Activated T-cell treated with anti-CD3 and anti-CD28 coated beads for 48 hours (primary cell): ENCODE measurements around the gene S1PR3.

Source experiments
- DNase-seq: peaks from one replicate; pipeline ENCODE4 v3.0.0-alpha.2; 2020; ENCODE audit warnings: low read depth

S1PR3 gene

DNA sequence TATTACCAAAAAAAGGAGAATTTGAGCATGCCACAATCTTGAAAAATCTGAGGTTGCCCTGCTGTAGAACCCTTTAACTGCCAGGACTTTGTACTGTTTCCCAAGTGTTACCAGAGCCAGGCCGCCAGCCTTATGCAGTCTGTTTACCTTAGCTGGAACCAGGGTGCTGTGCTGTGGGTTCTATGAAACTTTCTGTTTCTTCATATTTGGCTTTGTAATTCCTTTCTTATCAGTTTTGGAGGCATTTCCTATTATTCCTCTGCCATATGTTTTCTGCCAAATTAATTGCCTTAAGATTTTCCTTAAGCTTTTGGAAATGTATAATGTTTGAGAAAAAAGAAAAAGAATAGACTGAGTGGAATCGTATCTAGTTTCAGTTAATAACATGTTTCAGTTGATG lies 2.1 kb downstream of the S1PR3 start:
- no peak for DNase-seq

DNA sequence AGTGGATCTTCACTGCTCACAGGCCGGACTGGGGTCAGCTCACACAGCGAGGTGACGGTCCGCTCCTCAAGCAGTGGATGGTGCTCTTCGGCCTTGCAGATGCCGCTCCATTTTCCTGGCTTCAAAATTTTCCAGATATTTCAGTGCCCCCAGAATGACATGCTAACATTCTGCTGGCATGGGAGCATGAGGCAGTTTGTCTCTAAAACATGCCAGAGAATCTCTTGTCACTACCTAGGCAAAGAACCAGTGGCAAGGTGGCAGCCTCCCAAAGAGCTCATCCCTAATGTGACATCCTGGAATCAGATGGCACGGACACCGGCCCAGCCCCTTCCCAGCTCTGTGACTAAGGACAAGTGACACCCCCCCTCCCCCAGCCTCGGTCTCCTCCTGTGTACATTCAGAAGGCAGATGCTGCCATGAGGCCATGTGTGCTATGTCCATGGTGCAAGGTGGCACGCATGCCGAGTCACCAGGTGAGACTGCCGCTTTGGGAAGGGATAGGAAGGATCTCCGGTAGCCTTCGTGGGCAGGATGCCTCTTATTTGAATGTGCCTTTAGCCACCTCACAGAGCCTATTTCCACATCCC lies 2.7 kb downstream of the S1PR3 start:
- no peak for DNase-seq

DNA sequence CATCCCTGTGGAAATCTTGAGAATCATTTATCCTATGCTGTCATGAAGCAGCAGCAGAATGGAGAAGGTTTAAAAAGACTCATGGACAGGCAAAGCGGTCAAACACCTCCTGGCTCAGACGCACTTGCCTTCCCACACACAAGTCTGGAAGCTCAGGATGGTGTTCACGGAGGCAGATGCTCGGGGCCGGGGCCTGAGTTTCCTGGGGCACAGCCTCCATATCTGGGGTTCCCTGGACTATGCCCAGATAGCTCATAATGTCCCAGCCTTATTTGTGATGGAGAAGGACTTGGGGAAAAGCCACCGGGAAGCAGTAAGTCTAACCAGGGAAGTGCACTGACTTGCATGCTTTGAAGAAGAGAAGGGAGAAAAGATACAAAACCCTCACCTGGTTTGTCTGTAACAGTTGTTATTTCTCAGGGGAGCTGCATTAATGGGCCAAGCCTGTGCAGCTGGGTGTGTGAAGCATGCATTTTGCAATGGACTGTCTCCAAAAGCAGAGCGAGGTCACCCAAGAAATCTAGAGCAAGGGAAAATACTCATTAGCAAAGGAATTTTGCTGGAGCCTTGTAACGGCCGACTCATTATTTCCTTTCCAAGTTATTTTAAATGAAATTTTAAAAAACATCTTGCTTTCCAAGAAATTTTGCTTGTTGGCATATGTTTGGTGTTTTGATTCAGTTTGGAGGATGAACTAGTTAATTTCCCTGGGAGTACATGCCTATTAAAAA lies 3.4 kb downstream of the S1PR3 start:
- DNase-seq, result no peak

DNA sequence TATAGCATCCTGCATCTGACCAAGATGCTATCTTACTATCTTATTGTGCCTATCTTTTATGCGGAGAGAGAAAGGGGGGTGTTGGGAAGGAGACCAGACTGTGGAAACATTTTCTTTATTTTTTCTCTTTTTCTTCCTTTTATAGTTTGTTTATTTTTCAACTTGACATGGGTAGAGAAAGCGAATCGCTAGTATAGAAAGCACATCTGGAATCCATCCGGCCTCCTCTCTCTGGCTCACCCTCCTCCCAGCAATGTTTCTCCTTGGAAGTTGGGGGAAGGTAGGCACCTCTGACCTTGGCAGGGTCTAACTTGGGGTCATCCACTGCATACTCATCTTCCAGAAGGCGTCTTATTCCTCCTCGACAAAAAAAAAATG lies 3.9 kb downstream of the S1PR3 start:
- no peak for DNase-seq

DNA sequence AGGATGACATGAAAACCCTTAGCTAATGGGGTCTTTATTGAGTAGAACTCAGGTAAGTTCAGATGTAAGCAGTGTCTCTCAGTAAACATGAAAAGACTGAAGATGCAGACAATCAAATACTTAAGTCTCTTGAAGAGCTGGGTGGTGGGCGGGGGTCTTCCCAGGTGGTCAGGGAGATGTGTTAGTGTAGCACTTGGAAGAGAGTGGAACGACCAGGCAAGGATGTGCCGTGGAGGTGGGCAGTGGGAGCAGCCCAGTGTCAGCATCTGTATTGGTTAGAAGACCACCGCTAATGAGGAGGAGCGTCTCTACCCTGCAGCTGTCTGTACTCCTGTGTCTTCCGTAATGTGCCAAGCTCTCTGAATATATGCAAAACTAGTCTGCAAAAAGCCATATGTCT lies 4.4 kb downstream of the S1PR3 start:
- no peak for DNase-seq

DNA sequence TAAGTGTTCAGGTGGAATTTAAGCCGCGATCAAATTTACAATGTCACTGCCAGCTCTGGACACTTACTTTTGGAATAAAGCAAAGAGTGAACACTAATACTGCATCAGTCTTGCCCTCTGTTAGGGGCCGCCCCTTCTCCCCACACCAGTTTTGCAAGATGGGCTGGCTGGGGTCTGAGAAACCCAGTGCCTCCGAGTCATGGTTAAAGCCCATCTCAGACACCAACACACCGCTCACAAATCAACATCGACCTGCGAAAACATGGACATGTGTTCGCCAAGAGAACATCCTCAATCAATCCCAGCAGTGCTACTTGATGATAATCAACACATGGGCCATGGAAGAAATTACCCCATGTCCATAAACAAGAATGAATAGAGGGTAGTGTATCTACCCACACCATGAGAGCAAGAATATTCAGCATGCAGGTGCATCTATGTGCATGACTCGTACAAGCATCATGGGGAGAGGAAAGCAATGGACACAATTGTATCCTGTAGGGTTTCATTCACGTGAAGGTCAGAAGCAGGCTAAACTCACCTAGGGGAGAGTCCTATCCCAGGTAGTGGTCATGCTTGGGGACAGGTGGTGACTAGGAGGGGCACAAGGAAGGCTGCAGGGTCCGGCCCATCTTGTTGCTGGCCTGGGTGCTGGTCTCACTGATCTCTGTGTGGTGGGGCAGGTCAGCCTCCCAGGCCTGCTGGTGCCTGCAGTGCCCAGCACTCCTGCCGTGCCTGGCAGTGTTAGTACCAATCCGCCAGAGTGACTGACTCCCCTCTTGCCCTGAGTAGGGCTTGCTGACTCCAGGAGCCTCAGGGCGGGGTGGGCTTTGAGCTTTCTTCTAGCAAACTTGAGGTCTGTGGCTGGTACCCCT lies 5.0 kb downstream of the S1PR3 start:
- no peak for DNase-seq

DNA sequence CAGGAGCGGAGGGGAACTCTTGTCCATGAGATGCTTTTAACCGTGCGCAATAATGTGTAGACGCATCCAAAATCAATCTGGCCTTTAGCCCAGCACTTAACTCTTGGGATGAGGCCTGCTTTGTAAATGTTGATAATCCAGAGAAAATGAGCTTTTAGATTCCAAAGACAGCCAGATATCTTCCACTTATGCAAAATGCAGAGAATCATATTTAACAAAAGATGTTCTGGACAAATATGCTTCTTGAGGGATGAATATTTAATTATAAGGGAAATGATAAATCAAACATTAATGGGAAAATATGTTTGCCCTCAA lies 5.6 kb downstream of the S1PR3 start:
- no peak for DNase-seq

DNA sequence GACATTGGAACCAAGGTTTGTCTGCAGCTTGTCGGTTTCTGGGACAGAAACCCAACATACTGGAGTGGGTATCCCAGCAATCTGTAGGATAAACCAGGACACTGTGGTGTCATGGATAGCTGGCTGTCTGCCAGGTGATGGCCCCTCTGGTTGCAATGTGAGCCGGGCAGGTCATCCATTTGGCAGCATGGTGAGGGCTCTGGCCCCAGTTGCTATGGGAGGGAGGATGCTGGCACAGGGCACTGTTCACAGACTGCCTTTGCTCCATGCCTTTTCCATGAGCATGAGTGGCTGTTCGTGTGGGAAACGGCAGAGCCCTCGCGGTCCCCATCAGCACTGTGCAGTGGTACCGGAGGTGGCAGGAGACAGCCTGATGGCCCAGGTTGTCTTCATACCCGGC lies 6.4 kb downstream of the S1PR3 start:
- DNase-seq, result no peak

DNA sequence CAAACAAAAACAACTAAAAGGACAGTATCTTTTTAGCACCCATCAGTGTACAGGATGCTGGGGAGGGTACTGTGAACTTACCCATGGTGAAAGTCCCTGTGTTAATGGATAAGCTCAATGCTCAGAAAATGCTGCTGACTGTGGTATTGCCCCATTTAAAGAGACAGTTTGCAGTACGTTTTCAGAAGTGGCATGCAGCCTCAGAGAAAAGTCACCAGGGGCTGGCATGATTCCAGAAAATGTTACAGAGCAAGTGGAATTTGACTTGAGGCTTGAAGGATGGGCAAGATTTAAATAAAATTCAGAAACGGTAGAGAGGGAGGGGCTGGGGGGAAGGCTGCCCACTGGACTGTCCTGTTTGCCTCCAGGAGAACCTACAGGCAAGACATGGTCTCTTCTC lies 7.2 kb downstream of the S1PR3 start:
- no peak for DNase-seq

DNA sequence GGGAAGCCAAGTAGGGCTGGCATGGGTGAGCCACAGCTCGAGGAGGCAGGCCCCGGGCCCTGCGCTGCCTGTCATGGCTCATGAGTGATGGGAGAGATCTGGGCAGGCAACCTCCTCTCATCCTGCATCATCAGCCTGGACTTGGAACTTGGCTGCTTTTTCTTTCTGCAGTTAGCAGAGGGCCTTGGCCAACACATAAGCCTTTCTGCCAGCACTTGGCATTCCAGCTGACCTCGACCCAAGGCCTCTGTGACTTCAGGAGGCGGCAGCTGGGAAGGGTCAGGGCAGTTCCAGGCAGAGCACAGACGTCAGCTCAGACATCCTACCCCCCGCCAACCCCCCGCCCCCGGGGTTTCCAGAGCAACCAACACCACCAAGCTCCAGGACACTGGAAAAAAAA lies 7.6 kb downstream of the S1PR3 start:
- no peak for DNase-seq

DNA sequence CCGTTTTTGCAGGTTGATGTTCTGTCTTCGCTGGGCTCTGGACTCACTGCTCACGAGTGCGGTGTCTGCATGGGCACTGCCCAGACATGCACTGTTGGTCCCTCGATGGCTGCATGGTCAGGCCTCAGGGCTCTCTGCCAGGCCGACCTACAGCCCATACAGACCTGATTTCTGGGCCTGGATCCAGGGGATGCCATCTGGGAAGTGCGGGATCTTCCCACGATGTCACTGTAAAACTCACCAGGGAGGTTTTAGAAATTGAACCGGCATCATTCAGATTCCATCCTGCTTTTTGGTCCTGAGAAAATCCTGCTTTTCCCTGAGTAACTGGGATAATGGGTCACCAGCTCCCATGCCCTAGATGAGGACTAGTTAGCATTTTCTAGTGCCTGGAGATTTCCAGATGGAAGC lies 9.1 kb downstream of the S1PR3 start:
- DNase-seq, result no peak

DNA sequence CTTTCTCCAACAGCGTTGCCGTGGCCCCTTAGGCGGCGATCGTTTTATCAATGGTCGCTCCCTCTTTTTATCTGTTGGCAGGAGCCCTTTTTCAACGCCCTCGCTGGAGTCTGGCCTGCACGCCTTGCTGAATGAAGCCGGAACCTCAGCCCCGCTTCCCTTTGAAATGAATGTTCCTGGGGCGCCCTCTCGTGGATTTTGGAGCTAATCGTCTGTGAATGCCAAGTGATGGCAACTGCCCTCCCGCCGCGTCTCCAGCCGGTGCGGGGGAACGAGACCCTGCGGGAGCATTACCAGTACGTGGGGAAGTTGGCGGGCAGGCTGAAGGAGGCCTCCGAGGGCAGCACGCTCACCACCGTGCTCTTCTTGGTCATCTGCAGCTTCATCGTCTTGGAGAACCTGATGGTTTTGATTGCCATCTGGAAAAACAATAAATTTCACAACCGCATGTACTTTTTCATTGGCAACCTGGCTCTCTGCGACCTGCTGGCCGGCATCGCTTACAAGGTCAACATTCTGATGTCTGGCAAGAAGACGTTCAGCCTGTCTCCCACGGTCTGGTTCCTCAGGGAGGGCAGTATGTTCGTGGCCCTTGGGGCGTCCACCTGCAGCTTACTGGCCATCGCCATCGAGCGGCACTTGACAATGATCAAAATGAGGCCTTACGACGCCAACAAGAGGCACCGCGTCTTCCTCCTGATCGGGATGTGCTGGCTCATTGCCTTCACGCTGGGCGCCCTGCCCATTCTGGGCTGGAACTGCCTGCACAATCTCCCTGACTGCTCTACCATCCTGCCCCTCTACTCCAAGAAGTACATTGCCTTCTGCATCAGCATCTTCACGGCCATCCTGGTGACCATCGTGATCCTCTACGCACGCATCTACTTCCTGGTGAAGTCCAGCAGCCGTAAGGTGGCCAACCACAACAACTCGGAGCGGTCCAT lies 10.0 kb downstream of the S1PR3 start:
- peak; percentile 75 for DNase-seq

DNA sequence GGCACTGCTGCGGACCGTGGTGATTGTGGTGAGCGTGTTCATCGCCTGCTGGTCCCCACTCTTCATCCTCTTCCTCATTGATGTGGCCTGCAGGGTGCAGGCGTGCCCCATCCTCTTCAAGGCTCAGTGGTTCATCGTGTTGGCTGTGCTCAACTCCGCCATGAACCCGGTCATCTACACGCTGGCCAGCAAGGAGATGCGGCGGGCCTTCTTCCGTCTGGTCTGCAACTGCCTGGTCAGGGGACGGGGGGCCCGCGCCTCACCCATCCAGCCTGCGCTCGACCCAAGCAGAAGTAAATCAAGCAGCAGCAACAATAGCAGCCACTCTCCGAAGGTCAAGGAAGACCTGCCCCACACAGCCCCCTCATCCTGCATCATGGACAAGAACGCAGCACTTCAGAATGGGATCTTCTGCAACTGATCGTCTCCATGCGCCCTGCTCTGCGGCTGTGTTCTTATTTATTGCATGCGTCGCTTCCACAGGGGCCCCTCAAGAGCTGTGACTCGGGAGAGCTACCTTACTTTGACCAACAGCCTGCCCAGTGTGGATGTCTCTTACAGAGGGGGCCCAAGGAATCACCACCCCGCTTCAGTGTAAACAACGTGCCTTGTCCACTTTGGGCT lies 10.8 kb downstream of the S1PR3 start:
- no peak for DNase-seq

DNA sequence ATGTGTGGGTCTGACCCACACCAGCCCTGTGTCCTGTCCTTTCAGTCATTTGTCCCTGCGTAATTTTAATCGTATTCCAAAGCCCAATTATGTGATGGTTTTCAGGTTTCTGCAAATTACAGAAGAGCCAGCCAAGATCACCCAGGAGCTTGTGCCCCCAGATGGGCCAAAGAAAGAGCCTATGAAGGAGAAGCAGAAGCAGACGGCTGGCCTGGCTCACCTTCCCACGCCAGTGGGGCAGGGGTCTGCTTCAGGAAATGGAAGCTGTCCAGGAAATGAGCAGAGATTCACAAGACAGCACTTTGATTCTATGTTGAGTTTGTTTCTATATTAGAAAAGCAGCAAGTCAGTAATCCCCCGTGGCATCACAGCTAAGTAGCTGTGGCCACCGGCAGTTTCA lies 11.7 kb downstream of the S1PR3 start:
- no peak for DNase-seq

DNA sequence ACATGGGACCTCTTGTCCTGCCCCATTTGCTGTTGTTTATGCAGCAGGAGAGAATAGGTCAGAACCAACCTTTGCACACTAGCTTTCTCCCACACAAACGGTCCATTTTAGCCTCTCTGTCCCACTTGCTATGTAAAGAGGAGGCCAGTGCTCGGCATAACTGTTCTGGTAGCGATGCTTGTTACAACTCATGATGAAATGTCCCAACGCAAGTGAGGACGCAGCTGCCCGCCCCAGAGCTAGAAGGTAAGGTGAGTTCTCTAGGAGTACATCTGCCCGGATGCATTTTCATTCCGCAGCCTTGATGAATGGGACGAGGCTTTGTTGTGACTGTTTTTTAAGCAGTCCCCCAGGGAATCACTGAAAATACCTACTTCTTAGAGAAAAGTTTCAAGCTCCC lies 14.1 kb downstream of the S1PR3 start:
- no peak for DNase-seq

DNA sequence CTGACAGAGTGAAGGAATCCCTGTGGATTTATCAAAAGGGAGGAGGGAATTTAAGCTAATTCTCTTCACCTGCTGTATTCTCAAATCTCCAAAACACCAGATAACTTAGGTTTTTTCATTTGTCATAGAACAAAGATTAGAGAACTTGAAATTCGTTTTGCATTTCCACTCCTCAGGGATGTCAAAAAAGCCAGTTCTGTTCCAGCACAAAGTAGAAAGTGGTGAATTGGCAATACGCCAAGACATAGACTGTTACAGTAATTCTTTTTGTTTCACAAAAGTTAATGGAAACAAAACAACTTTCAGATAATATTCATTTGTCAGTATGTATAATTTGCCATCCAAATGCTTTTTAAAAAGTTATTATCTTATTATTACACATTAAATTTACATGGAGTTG lies 15.0 kb downstream of the S1PR3 start:
- no peak for DNase-seq

DNA sequence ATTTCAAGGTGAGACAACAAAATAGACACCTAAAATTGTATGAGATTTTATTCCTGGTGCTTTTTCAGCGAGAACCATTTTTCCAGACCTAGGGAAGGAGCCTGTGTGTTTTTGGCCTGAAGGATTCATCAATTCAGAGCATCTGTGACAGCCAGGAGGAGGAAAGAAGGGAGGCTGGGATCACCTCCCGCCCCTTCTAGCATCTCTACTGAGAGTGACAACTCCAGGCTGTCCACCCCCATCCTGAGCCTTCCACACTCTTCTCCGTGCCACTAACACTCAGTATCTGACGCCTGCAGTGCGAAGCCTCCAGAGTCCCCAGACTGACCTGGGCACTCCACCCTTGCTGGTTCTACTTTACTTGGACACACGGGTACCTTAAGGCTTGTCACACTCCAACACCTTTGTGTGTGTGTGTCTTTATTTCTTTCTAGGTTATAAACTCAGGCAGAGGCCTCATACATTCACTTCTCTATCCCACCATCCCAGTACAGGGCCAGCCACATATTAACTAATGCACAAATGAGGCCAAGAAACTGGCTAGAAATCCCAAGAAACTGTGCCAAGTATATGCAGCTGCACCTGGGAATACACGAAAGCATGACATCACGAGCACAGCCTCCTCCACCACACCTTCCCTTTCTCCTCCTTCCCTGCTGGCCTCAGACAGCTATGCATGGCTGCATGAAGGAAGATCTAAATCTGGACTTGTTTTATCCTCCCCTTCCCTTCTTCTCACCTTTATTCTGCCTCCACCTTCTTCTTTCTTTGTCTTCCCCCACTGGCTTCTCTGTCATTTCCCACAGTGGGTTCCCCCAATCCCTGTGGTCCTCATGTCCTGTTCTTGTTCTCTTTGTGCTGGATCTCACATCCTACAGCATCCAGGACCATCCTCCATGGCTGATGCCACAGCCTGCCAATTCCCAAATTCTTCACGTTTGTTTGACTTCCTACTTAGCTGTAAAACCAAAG lies 16.0 kb downstream of the S1PR3 start:
- no peak for DNase-seq

DNA sequence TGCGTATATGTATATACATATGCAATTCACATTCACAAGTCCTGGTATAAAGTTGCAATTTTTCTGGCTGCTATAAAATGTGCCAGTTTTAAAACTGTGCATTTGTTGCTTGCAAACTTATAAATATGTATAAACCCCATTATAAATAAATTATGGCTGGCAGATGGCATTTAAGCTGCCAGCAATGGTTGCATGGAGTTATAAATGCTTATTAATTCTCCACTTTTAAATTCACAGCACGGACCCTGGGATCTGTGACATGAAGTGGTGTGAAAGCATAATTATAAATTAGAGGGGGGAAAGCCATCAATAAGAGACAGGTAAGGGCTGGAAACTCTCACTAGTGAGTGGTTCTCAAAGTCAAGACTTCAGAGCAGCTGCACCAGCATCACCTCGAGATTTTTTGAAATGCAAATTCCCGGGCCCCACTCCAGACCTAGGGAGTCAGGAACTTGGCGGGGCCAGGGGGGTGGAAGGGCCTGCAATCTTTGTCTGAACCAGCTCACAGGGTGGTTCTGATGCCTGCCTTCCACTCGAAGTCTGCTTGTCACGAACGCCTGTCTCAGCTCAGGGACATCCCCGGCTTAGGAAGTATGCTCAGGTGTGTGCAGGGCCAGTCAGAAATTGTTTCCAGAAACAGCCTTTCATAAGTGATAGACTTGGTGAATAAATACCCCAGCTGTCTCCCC lies 16.9 kb downstream of the S1PR3 start:
- DNase-seq, result no peak

DNA sequence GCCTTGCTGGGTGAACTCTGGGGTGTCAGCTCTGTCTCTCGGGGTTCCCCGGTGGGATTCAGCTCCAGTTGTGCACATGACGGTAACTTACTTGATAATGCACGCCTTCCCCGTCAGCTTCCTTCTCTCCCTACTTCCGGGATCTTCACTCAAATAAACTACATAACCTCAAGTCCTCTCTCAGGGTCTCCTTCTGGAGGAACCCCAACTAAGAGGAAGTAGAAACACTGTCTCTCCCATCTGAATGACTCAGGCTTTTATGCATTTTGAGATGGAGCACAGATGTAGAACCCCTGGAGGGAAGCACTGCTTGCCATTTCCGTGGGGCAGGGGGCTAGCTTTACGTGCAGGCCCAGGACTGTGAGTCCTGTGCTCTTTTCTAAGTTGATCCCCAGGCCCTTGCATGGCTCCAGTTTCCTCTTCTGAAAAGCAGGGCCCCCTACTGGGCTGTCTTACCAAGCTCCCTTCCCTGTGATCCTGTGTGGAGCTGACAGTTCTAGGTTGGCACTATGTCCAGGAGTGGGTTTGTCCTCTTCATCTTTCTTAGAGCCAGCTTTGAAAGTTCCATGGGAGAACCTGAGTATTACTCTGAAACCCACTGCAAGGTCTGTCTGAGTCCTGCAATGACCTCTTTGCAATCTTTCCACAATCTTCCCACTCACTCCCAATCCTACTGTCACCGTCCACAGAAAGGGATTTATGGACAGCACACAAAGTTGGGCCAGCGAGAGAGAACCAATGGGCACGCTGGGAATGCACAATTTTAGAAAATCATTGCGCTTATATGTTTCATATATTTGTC lies 17.7 kb downstream of the S1PR3 start:
- no peak for DNase-seq
